ENCODE measurements around the gene JDP2. TPM values are rescaled to one million over a fixed set of nuclear protein-coding genes. Genes with fewer than 3 reads are reported as not detected.
"Not testable (repeated sequence)": the region's sequence is repeated elsewhere in the genome, so short reads cannot be mapped to it uniquely, and the experiment has no call there.

JDP2 gene
- total RNA-seq, 1 experiment from 2014 or later = 45.3 TPM

- Mint-ChIP-seq H3K4me3 (ENCODE audit: unreplicated experiment) (no peak overlapping the region), H3K4me1 (ENCODE audit: insufficient read depth, unreplicated experiment) (no peaks in the 10 kb centered on the region), H3K36me3 (ENCODE audit: insufficient read depth, unreplicated experiment) (no peaks in the 10 kb centered on the region), H3K9me3 (ENCODE audit: unreplicated experiment) (peaks cover 14% of the 10 kb centered on the region), H3K27me3 (ENCODE audit: insufficient read depth, unreplicated experiment) (peaks cover 26% of the 10 kb centered on the region), H3K27ac (ENCODE audit: low read depth, unreplicated experiment) (no peak overlapping the region)
- intact Hi-C loops (cut with micrococcal nuclease) = no loop called here
- no TSS peak for BruUV-seq (replicated peaks)
- POLR2A ChIA-PET = interaction anchor here (0.8 to 1.1 kb wide), 2 partner anchors 8 to 10 kb away, joined by 4 to 6 read pairs; no protein-coding TSS in a partner anchor
- CTCF ChIA-PET = interaction anchor here (0.7 kb wide), 1 partner anchor 16 kb away, joined by 3 read pairs; no protein-coding TSS in a partner anchor
- no peak for DNase-seq (ENCODE audit: unreplicated experiment)
- no peak for TF ChIP-seq CTCF (IDR thresholded peaks at IDR 0.05; ENCODE audit: unreplicated experiment)
These were observed 47.2 kb upstream of the JDP2 start for GRCh38 chr14:75380656-75381055.

GRCh38 chr14:75381642-75382041 is 46.2 kb upstream of the JDP2 start:
- Mint-ChIP-seq H3K36me3 (ENCODE audit: insufficient read depth, unreplicated experiment) (no peaks in the 10 kb centered on the region), H3K9me3 (ENCODE audit: unreplicated experiment) (peaks cover 9% of the 10 kb centered on the region), H3K27ac (ENCODE audit: low read depth, unreplicated experiment) (no peak overlapping the region), H3K27me3 (ENCODE audit: insufficient read depth, unreplicated experiment) (peaks cover 26% of the 10 kb centered on the region), H3K4me1 (ENCODE audit: insufficient read depth, unreplicated experiment) (no peaks in the 10 kb centered on the region), H3K4me3 (ENCODE audit: unreplicated experiment) (no peak overlapping the region)
- BruUV-seq (replicated peaks) = no TSS peak
- no peak for DNase-seq (ENCODE audit: unreplicated experiment)
- intact Hi-C loops (cut with micrococcal nuclease) = no loop called here
- no peak for TF ChIP-seq CTCF (IDR thresholded peaks at IDR 0.05; ENCODE audit: unreplicated experiment)
- POLR2A ChIA-PET = interaction anchor here (0.5 to 1.1 kb wide), 2 partner anchors 11 to 109 kb away, joined by 3 to 4 read pairs; no protein-coding TSS in a partner anchor
- CTCF ChIA-PET = interaction anchor here (0.6 to 0.8 kb wide), 5 partner anchors 43 to 1648 kb away, joined by 3 read pairs; no protein-coding TSS in a partner anchor

GRCh38 chr14:75383219-75383618 is 44.6 kb upstream of the JDP2 start:
- H3K4me1 Mint-ChIP-seq (ENCODE audit: insufficient read depth, unreplicated experiment); H3K27ac Mint-ChIP-seq (ENCODE audit: low read depth, unreplicated experiment); POLR2A ChIA-PET; H3K9me3 Mint-ChIP-seq (ENCODE audit: unreplicated experiment); H3K4me3 Mint-ChIP-seq (ENCODE audit: unreplicated experiment); DNase-seq (ENCODE audit: unreplicated experiment); H3K36me3 Mint-ChIP-seq (ENCODE audit: insufficient read depth, unreplicated experiment); BruUV-seq (replicated peaks); intact Hi-C loops (cut with micrococcal nuclease): not testable (repeated sequence)
- CTCF ChIA-PET = interaction anchor here (0.6 to 1.1 kb wide), 2 partner anchors 150 to 220 kb away, joined by 3 to 5 read pairs; no protein-coding TSS in a partner anchor
- H3K27me3 Mint-ChIP-seq (ENCODE audit: insufficient read depth, unreplicated experiment) = peaks cover 26% of the 10 kb centered on the region

GRCh38 chr14:75383721-75384120 is 44.1 kb upstream of the JDP2 start:
- CTCF ChIA-PET = interaction anchor here (1.1 kb wide), 1 partner anchor 150 kb away, joined by 3 read pairs; no protein-coding TSS in a partner anchor
- Mint-ChIP-seq H3K36me3 (ENCODE audit: insufficient read depth, unreplicated experiment) (no peaks in the 10 kb centered on the region), H3K9me3 (ENCODE audit: unreplicated experiment) (peaks cover 7% of the 10 kb centered on the region), H3K4me1 (ENCODE audit: insufficient read depth, unreplicated experiment) (no peaks in the 10 kb centered on the region), H3K27ac (ENCODE audit: low read depth, unreplicated experiment) (no peak overlapping the region), H3K4me3 (ENCODE audit: unreplicated experiment) (no peak overlapping the region), H3K27me3 (ENCODE audit: insufficient read depth, unreplicated experiment) (peaks cover 26% of the 10 kb centered on the region)
- DNase-seq (ENCODE audit: unreplicated experiment) = no peak
- no peak for TF ChIP-seq CTCF (IDR thresholded peaks at IDR 0.05; ENCODE audit: unreplicated experiment)
- intact Hi-C loops (cut with micrococcal nuclease) = no loop called here
- no TSS peak for BruUV-seq (replicated peaks)
- POLR2A ChIA-PET = no interaction called here
